A549 (cell line): ENCODE results near the gene ZNF732.

Experiments used
- CHD2 ChIP-seq: fragments of 150-350 bp; IDR thresholded peaks from 2 replicates; pipeline ENCODE4 v1.6.1; 2014; ENCODE audit warnings: low read length; ENCODE audit not compliant: partially characterized antibody
- CTCF ChIP-seq: fragments of >200 bp; sonication (Bioruptor Twin); formaldehyde crosslinking; IDR thresholded peaks from 3 replicates; pipeline ENCODE4 v1.5.1; 2016
- FOSL2 ChIP-seq, 2 experiments: fragments of 450-650 bp in 1 of 2; fragments of >200 bp in 1 of 2; sonication (Bioruptor Twin) in 1 of 2; formaldehyde crosslinking; IDR thresholded peaks; 2 replicates each; pipeline versions ENCODE4 v1.5.0 to v1.6.1; 2016 to 2020; ENCODE audit warnings: mild to moderate bottlenecking in 1 of 2, moderate library complexity in 1 of 2
- HDAC2 ChIP-seq: fragments of 200-600 bp; sonication (generic); IDR thresholded peaks from 2 replicates; pipeline ENCODE4 v1.6.1; 2016
- MAX ChIP-seq: IDR thresholded peaks from 2 replicates; pipeline ENCODE4 v1.6.1; 2012
- POLR2A ChIP-seq: IDR thresholded peaks from 2 replicates; pipeline ENCODE4 v1.6.1; 2012; ENCODE audit warnings: mild to moderate bottlenecking, low read length
- REST ChIP-seq: fragments of 200-600 bp; sonication (generic); IDR thresholded peaks from 2 replicates; pipeline ENCODE4 v1.6.1; 2016; ENCODE audit warnings: antibody characterized with exemption, mild to moderate bottlenecking, moderate library complexity
- RNF2 ChIP-seq: fragments of 200-600 bp; sonication (generic); IDR thresholded peaks from 2 replicates; pipeline ENCODE4 v1.6.1; 2016; ENCODE audit warnings: low read depth, mild to moderate bottlenecking, antibody characterized with exemption, moderate library complexity, borderline replicate concordance
- ZC3H11A ChIP-seq: fragments of 450-650 bp; IDR thresholded peaks from 2 replicates; pipeline ENCODE4 v1.6.1; 2014; ENCODE audit warnings: antibody characterized with exemption, mild to moderate bottlenecking
- ZFP36 ChIP-seq: fragments of 450-650 bp; IDR thresholded peaks from 2 replicates; pipeline ENCODE4 v1.6.1; 2014; ENCODE audit warnings: borderline replicate concordance; ENCODE audit not compliant: partially characterized antibody

GRCh38 chr4:328729-329128 lies 23.5 kb upstream of the ZNF732 start:
- no peak for TF ChIP-seq REST
- TF ChIP-seq MAX, result no peak
- TF ChIP-seq CHD2, result no peak
- TF ChIP-seq POLR2A, result no peak
- no peak for TF ChIP-seq ZFP36
- TF ChIP-seq CTCF, result no peak
- no peak for TF ChIP-seq RNF2
- no peak for TF ChIP-seq FOSL2 (IDR thresholded peaks at IDR 0.05)
- no peak for TF ChIP-seq FOSL2 (CRISPR knock-in tag; IDR thresholded peaks at IDR 0.05)
- TF ChIP-seq HDAC2, result no peak
- no peak for TF ChIP-seq ZC3H11A
